ENCODE measurements around the gene CUL2.

GRCh38 chr10:35063837-35064454 is 26.2 kb downstream of the CUL2 start:
- no peak for TF ChIP-seq CTCF (IDR thresholded peaks at IDR 0.05)
- TF ChIP-seq EZH2 (IDR thresholded peaks at IDR 0.05; ENCODE audit: borderline replicate concordance, insufficient read depth, low read depth, low read length, poor library complexity, severe bottlenecking) = no peak

All from B cell (primary cell).